GM19463 (cell line): ENCODE measurements around the gene SLC28A1.
"Not testable (repeated sequence)": the region's sequence is repeated elsewhere in the genome, so short reads cannot be mapped to it uniquely, and the experiment has no call there.

ENCODE experiments used
- ATAC-seq: cut with Tn5 transposase; IDR thresholded peaks from one replicate; pipeline ENCODE4 v1.9.1; 2021; ENCODE audit warnings: mild to moderate bottlenecking, moderate library complexity; ENCODE audit not compliant: unreplicated experiment

SLC28A1 gene

DNA sequence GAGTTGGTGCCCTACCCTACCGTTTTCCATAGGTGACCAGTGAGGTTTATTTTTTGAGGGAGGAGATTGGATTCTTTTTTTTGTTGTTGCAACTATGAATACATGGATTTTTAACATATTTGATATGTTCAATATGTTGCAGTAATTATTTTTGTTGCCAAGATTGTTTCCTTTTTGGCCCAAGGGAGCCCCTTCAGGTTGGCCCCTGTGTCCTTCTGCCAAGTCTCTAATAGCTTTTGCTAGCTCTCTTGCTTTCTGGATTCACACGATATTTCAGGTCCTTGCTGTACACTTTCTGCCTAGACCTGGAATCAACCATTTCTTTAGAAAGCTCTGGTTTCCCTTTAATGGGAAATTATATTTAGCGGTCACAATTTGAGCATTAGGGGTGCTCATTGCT, 22.7 kb upstream of the SLC28A1 start:
- no peak for ATAC-seq

DNA sequence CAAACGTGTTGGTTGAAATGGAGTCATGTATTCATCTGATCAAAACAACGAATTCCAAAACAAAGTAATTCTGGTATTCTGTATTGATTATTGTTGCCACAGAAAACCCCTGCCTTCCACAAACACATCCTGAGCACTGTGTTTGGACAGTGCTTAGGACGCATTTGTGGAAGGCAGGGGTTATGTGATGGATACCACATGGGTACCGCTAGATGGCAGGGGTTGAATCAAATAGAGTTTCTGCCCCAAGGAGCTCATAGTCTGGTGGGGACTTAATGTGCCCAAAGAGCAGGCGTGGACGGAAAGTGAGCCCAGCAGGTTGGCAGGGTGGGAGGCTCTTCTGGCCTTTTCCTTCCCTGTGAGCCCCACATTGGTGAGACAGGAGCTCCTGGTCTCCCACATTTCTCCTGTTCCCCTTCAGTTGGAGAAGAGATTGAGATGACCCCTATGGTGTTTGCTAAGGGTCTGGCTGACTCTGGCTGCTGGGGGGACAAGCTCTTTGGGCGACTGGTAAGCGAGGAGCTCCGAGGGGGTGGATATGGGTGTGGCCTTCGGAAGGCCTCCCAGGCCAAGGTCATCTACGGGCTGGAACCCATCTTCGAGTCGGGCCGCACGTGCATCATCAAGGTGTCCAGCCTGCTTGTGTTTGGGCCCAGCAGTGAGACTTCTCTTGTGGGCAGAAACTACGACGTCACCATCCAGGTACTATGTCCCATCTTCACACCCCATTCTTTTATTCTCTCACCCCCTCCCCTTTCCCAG, 22.1 kb upstream of the SLC28A1 start:
- no peak for ATAC-seq

DNA sequence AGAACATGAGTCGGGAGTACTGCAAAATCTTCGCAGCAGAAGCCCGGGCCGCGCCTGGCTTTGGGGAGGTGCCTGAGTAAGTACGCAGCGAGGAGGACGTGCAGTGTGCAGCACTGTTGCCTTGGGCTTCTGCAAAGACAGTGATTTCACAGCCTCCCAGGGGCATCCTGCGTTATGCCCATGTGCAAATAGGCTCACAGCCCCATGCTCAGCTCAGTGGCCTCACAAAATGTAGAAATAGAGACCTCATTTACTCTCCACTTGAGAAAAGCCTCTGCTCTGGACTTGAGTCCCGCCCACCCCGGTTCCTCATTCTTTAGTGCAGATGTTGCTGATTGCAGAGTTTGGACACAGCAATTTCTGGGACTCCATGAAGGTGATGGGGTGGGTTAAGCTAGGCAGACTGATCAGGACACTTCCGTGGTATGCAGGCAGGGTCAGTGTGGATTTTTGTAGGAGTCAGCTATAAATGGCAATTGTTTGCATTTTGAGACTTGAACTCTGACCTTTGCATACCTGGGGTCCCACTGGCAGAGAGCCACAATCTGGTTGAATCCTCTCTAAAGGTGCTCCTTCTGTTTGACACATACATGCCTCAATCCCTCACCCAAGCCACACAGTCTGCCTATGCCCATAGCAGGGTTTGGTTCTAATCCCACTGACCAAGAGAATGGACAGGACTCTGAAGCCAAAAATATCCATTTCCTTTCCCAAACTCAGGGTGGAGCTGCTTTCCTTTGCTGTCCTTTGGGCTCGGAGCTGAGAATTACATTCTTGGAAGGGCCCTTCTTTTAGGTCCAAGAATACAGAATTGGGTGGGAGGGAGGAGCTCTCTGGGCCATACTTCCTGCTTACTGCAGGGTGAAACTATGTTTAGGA, 20.7 kb upstream of the SLC28A1 start:
- ATAC-seq: no peak

DNA sequence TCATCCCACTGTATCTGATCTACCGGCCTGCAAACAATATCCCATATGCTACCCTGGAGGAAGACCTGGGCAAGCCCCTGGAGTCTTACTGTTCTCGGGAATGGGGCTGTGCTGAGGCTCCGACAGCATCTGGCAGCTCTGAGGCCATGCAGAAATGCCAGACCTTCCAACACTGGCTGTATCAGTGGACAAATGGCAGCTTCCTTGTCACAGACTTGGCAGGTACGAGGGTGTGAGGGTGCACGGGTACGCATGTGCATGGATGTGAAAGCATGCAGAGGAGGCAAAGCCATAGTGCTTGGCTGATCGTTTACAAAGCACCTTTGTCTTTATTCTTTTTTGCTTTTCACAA, 20.0 kb upstream of the SLC28A1 start:
- ATAC-seq: no peak

DNA sequence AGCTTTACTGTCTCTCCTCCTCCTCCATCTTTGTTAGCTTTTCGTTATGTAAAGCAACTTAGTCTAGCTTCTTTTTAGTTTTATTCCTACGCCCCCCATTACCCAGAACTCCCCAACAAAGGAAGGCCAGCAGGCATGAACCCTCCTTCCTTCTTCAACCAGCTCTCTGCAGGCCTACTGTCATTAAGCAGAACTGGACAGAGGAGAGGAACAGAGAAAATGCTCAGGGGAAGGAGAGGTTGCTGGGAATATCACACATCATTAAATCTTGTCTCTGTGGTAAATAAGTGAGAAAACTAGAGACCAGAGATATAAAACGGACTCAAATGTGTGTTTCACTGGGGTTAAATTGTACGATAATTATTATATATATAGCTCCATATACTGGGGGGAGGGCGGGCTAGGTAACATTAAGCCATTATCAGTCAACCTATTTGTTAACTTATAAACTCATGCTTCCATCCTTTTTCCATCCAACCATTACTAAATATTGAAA, 19.3 kb upstream of the SLC28A1 start:
- ATAC-seq: no peak

DNA sequence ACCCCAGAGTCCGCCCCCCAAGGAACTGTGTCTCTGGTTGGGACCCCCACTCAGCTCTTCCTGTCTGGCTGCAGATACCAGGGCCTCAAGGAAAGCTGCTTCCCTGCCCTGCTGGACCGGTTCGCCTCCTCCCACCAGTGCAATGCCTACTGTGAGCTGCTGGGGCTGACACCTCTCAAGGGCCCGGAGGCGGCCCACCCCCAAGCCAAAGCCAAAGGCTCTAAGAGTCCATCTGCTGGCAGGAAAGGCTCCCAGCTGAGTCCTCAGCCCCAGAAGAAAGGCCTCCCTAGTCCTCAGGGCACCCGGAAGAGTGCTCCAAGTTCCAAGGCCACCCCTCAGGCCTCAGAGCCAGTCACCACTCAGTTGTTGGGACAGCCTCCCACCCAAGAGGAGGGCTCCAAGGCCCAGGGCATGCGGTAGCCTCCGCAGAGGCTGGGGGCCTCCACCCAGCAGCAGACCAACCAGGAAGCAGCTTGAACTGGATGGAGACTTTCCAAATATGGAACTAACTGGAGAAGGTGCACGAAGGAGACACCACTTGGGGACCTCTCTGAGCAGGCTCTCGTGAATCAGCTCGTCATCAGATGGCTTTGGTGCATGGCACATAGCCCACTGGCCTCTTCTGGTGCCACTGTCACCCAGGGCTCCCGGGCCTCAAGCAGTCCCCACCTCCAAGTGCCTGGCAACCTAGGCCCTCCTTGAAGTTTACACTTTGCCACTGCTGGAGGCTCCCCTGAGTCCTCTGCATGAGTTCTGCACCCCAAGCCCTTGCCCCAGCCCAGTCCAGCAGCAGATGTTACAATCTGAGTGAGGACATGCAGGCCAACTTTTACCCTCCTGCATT, 16.2 kb upstream of the SLC28A1 start:
- no peak for ATAC-seq

DNA sequence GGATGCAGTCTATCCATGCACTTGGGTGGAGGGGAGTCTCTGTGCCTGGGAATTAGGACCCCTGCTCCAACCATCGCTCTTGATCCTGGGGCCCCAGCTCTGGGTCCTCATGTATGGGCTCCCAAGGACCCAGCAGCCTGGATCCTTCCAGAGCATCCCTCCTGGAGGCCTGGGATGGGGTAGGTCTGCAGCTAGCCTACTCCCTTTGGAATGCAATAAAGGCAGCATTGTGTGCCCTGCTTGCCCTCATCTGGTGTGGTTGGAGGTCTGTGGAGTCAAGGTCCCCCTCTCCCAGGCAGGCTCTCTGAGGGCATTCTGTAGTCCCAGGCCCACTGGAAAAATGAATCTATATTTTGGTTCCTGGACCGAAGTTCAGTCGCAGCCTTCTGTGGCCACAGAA, 15.0 kb upstream of the SLC28A1 start:
- ATAC-seq: no peak

DNA sequence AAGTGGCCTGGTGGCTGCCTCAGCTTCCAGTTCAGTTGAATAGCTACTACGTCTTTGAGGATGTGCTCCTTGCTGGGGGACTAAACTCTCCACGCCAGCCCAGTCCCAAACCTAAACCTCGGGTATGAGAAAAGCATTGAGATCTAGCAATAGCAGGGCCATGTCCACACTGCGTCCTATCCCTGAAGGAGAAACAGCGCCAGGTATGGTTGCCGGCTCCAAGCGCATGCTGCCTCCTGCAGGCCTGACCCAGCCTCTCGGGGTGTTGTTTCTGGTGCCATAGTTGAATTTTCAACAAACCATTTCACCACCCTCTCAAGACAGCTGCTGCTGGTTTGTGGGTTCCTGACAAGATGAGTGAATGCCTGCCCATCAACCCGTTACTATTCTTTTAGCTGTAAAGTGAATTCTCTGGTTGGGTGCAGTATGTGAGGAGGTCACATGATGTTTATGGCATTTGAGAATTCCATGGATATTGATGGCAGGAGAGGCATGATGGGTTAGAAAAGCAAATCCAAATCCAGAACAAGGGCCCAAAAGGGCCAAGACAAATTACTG, 13.0 kb upstream of the SLC28A1 start:
- ATAC-seq: no peak

DNA sequence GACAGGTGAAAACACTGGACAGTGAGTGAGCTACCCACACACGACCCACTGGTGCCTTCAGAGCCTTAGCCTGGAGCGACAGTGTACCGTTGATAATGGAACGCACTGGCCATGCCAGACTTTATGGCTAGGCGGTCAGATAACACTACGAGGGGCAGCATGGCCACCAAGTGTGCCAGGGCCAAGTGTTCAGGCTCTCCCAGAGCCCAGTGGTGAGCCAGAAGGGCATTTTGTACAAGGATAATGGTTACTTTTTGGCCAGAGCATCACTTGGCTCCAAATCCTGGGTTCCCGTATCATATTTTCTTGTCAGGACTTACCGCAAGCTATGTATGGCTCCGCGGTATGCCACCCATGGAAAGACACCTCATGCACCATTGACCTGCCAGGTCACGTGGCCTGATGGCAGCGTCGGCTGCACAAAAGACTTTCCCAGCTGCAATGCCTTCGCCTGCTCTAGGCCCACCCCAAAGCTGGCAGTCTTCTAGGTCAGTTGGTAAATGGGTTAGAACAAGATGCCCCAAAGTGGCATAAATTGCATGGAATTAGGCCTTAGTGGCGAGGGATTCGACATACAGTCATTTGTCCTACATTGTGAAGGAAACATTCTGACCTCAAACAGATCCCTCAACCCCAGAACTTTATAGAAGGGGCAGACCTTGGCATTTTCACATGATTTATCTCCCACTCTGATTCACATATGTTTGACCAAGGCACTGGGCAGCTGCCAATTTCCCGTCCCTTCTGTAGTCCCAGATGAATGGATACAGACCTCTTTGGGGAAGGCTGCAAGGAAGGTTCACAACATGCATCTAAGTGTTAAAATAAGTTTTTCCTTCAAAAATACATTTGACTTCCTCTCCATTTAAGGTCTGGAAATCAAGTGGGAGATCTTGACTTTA, 12.2 kb upstream of the SLC28A1 start:
- ATAC-seq: no peak

DNA sequence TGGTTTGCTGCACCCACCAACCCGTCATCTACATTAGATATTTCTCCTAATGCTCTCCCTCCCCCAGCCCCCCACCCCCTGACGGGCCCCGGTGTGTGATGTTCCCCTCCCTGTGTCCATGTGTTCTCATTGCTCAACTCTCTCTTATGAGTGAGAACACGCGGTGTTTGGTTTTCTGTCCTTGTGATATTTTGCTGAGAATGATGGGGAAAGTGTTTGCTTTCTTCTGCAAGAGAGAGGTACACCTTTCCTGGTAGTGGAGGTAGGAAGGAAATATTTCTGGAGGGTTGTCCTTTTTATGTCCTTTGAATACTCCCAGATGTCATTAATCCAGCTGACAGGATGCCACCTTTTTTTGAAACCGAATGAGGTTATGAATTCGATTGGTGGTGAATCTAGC, 10.5 kb upstream of the SLC28A1 start:
- ATAC-seq: no peak

DNA sequence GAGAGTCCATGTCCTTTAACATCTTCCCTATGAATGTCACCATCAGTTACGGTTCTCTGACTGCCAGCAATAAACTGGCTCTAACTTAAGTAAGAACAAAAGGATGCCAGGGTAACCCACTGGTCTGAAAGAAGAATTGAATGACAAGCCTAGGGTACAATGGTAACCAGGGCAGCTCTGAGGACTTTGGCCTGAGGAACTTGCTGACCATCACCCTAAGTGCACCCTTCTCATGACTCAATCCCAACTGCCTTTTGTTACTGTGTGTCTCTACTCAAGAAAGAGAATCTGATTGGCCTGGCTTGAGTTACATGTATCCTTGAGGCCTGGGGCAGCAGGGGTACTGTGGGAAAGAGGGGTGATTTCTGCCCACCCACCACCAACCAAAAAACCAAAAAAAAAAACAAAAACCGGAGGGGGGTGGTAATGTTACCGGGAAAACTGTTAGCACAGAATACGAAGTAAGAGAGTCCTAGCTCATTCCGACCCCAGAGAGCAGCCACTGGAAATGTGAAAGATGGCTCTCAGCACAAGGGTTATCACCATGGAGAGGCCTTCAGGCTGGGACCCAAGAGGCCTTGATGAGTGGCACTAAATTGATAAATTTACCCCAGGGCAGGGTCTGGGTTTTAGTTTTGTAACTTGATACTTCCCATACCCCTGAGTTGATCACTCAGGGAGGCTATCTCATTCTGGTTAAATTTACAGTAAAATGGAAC, 9.3 kb upstream of the SLC28A1 start:
- no peak for ATAC-seq

DNA sequence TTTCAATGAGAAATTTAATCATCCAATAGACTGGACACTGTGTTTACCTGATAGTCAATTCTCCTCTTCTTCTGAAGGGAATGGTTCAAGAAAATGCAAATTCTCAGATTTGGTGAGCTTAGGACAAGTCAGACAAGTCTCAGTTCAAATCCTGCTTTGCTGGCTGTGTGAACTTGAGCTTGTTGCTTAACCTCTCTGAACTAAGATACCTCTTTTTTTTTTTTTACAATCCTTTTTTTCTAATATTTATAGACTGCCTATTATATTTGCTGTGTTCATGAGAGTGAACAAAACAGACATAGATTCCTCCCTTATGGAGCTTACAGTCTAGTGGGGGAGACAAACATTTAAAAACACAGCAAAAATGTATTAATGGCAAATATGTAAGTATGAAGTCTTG, 8.2 kb upstream of the SLC28A1 start:
- ATAC-seq: no peak

DNA sequence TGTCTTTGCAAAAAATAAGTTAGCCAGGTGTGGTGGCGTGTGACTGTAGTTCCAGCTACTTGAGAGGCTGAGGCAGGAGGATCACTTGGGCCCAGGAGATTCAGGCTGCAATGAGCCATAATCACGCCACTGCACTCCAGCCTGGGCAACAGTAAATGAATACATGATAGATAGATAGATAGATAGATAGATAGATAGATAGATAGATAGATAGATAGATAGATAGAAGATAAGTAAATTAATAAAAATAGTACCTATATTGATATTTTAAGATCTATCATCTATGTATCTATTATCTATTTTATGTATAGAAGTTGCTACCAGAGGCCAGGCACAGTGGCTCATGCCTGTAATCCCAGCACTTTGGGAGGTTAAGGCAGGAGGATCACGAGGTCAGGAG, 6.8 kb upstream of the SLC28A1 start:
- not testable (repeated sequence) for ATAC-seq

DNA sequence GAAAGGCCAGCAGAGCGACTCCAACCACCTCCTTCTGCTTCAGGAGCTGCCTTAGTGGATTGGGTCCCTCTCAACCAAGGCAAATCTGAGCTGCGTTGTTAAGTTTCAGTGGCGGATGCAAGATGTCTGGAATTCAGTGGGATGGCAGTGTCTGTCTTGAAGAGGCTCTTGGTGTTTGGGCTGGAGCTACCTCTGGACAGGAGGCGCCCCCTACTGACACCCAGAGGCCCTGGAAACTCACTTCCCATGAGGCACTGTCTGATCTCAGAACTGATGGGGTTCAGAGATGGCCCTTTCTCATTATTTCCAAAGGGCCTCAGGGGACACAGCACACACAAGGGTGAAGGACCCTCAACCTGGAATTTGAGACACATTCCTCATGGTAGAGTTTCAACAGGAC, 6.0 kb upstream of the SLC28A1 start:
- no peak for ATAC-seq

DNA sequence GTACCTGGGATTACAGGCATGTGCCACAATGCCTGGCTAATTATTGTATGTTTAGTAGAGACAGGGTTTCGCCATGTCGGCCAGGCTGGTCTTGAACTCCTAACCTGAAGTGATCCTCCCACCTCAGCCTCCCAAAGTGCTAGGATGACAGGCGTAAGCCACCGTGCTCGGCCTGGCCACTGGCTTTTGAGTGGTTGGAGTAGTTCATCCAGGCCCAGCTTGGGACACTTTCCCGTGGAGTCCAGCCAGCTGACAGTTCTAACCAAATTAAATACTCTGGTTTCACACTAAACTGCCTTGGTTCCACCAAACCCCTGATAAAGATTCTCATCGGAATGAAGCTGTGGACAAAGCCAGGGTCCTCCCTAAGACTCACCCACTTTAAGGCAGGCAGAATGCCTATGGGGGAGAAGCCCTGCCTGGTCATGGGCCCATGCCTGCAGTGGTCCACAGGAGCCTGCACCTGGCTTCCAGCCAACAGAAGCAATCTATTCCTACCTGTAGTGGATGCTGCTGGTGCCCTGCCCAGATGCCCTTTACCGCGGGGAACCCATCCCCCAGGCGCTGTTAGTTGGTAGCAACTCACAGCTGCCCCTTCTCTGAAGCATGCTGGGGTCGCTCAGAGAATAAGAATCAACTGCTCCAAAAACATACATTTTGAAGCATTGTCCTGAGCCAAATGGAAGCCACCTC, 5.2 kb upstream of the SLC28A1 start:
- ATAC-seq: no peak

DNA sequence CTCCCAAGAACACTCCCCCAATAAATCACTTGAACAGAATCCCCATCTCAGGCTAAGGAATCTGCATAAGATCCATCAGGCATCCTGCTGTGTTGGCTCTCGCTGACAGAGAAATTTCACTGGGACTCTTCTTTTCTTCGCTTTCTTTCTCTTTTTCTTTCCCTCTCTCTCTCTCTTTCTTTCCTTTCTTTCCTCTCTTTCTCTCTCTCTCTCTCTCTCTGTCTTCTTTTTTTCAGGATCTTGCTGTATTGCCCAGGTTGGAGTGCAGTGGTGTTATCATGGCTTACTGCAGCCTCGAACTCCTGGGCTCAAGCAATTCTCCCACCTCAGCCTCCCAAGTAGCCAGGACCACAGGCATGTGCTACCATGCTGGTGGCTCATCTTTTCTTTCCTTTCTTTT, 4.5 kb upstream of the SLC28A1 start:
- ATAC-seq: no peak

DNA sequence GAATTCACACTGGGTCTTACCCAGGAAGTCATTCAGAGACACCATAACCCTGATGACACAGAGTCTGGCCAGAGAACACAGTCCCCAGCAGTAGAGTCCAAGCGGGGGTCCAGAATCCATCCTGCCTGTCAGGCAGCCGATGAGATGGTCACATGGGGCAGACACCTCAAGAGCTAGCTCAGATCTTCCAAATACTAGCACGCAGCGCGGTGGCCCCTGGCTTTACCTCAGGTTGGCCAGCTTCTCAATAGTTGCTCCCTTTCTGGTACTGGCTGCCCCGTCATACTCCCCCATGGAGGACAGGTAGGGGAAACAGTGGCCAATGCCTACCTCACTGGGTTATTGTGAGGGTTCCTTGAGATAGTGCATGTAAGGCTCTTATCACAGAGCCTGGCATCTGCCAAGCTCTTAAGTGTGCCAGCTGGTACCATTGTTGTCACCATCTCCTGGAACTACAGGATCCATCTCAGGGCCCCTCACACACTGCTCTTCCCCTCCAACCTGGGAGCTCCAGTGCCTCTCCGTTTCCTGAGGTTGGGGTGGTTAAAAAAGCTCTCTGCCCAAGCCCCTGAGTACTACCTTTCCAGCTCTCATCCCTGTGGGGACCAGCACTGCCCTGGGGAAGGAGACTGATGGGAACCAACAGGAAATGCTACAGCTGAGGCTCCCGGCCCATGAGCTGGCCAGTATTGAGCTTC, 3.5 kb upstream of the SLC28A1 start:
- ATAC-seq: no peak

DNA sequence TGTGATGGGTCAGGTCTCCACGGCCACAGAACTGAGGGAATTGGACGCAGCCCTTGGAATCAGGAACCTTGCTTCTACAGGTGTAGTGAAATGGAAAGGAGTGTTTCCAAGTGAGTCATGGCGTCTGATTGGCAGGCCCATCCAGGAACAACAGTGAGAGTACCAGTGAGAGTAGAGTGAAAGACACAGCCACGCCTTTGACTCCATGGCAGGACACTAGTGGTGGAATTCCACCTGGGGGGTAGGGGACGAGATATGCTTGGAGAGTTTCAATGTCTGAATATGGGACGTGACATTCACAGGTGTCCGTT, 3.0 kb upstream of the SLC28A1 start:
- no peak for ATAC-seq
